Measurements from ENCODE around the gene UGGT1.

- no peak for TF ChIP-seq CTCF (conservative IDR thresholded peaks at IDR 0.05; ENCODE audit: low read length)
- no peak for TF ChIP-seq EZH2phosphoT487 (IDR thresholded peaks at IDR 0.05; ENCODE audit: borderline replicate concordance)
Measured at GRCh38 chr2:128162266-128162665, 71.3 kb downstream of the UGGT1 start.
